Cardiac fibroblast (primary cell): ENCODE results near the gene HCRT.

Source experiments
- DNase-seq, 2 donors: peaks; one replicate each; pipeline versions ENCODE4 v3.0.0 to v3.0.0-alpha.2; 2010; ENCODE audit warnings: low read depth in 2 of 2
- H3K4me3 ChIP-seq, 2 donors: replicated peaks in 1 of 2; 1 replicate in 1 of 2; 2 replicates in 1 of 2; pipeline ENCODE4 v1.5.1; 2011; ENCODE audit warnings: low read depth in 2 of 2, low read length in 2 of 2, mild to moderate bottlenecking in 2 of 2, moderate library complexity in 1 of 2
- TF ChIP-seq, protein P1 (sequence below): IDR thresholded peaks from one replicate; pipeline ENCODE4 v1.5.1; 2011; ENCODE audit warnings: low read depth, mild to moderate bottlenecking, low read length, inconsistent platforms

Gene HCRT

DNA sequence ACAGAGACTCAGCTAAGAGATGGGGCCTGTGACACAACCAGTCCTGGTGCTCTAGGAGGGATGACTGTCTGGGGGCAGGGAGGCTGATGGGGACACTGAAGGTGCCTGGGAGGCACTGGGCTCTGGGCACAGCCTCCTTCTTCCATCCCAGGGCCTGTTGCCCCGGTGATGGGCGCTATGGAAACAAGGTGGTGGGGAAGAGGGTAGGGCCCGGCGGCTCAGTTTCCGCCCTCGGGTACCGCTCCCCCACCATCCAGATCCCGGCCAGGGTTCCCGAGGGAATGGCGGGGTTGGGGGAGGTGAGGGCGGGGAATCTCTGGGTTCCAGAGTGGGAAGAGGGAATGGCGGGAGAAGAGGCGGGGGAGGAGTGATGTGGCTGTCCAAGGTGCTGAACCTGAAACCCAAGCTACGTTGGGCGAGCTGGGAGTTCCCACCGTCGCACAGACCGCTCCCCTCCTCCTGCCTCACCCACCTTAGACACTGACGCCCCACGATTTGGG is 5.3 kb downstream of the HCRT start:
- peak; percentile 37 to 45 for DNase-seq
- TF ChIP-seq, protein P1, sequence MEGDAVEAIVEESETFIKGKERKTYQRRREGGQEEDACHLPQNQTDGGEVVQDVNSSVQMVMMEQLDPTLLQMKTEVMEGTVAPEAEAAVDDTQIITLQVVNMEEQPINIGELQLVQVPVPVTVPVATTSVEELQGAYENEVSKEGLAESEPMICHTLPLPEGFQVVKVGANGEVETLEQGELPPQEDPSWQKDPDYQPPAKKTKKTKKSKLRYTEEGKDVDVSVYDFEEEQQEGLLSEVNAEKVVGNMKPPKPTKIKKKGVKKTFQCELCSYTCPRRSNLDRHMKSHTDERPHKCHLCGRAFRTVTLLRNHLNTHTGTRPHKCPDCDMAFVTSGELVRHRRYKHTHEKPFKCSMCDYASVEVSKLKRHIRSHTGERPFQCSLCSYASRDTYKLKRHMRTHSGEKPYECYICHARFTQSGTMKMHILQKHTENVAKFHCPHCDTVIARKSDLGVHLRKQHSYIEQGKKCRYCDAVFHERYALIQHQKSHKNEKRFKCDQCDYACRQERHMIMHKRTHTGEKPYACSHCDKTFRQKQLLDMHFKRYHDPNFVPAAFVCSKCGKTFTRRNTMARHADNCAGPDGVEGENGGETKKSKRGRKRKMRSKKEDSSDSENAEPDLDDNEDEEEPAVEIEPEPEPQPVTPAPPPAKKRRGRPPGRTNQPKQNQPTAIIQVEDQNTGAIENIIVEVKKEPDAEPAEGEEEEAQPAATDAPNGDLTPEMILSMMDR, result no peak
- no peak overlapping the region for H3K4me3 ChIP-seq

DNA sequence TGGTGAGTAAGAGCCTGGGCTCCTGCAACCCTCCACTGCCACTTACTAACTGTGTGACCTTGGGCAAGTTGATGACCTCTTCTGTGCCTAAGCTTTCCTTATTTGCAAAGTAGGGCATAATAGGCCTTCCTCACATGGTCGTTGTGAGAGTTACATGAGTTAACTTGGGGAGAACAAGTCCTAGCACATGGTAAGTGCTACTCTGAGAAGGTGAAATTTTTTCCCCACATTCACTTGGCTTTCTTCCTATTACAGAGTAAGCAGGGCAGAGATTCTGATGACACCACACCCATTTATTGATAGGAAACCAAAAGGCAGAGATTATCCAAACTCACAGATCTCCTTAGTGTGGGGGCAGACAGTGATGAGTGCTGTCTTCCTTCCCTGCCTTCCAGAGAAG is 5.9 kb downstream of the HCRT start:
- TF ChIP-seq, protein P1, result no peak
- no peak for DNase-seq
- no peak overlapping the region for H3K4me3 ChIP-seq

DNA sequence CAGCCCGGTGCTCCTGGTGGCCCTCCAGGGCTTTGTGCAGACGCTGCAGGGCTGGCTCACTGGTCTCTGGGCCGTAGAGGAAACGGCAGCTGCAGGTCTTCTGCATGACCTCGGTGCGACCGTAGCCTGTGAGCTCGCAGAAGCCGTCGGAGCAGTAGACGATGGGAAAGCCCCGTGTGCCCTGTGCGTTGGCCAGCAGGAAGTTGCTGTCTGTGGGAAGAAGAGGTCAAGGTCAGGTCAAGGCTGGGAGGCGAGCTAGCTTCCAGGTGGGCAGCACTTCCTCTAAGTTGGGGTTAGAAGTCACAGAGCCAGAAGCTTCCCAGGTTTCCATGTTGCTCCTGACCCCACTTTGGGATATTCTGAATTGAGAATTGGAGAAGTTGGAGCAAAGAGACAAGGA is 6.4 kb downstream of the HCRT start:
- TF ChIP-seq, protein P1, result no peak
- H3K4me3 ChIP-seq, result no peak overlapping the region
- DNase-seq, result no peak

DNA sequence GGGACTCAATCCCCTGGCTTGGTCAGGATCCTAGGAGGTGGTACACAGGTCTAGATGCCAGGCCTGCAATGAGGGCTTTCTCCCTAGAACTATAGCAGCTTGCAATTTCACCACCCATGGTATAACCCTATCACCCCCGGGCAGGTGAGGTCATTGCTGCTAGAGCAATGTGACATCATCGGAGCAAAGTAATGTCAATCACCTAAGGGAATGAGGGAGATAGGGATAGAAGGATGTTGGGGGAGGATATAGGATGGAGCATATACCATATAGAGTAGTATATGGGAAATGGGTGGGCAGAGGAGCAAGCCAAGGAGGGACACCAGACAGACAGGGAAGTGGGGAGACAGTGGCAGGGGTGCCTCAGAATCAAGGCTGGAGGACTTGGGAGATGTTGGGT is 7.6 kb downstream of the HCRT start:
- DNase-seq, result no peak
- TF ChIP-seq, protein P1, result no peak
- H3K4me3 ChIP-seq, result no peak overlapping the region

DNA sequence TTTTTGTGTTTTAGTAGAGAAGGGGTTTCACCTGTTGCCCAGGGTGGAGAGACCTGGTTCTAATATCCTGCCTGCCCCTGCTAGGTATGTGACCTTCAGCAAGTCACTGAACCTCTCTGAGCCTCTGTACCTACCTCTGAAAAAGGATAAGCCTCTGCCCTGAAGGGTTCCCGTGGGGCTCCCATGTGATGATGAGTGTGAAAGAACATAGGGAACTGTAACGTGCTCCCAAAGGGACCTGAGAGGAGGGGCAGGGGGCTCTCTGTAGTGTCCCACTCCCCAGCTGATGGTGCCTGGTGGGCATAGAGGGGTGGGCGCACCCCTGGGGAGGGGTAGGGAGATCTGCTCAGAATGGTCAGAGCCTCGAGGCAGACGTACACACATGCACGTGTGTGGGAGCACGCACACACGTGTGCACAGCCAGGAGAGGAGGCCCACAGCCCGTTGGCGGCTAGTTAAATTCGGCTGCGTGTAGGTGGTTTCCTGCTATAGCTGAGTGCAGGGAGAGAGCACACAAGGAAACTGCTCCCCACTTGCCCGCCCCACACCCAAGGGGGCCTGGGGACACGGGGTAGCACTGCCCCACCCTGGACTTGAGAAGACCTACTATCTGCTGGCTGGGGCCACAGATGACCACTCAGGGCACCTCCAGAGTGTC is 11.0 kb downstream of the HCRT start:
- no peak for DNase-seq
- TF ChIP-seq, protein P1, result no peak

DNA sequence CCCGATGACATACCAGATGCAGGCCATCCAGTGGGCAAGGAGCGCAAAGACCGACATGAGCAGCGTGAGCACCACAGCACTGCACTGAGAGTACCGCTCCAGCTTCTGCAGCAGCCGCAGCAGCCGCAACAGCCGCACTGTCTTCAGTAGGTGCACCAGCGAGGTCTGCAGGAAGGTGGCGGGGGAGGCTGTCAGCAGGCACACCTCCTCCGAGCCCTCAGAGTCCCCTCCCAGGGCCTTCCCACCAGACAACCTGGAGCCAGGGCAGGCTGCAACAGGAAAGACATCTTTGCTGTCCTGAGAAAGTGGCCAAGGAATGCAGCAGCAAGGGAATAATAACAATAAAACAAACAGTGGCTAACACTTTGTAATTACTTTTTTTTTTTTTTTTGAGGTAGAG is 13.4 kb downstream of the HCRT start:
- H3K4me3 ChIP-seq, result no peak overlapping the region
- TF ChIP-seq, protein P1, result no peak
- DNase-seq, result no peak

More for the DNA sequence above, 11.0 kb downstream of the HCRT start:
- H3K4me3 ChIP-seq, result no peak overlapping the region

DNA sequence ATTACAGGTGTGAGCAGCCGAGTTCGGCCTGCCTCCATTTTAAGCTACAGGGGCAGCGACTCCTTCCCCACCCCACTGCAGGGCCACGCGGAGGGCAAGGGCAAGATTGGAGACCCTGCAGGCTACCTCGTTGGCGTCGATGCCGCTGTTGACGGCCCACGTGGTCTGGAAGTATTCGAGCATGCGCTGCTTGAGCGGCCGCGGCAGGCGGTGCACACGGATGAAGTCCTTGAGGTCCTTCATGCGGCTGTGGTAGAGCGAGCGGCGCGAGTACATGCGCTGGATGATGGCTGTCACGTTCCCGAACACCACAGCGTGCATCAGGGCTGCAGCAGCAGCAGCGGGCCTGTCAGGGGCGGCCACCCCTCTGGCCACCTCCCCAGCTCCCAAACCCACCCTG is 15.9 kb downstream of the HCRT start:
- DNase-seq, result no peak
- TF ChIP-seq, protein P1, result no peak
- no peak overlapping the region for H3K4me3 ChIP-seq
